ENCODE results near the gene THRAP3.
"Not testable (repeated sequence)": the region's sequence is repeated elsewhere in the genome, so short reads cannot be mapped to it uniquely, and the experiment has no call there.

THRAP3 gene, protein sequence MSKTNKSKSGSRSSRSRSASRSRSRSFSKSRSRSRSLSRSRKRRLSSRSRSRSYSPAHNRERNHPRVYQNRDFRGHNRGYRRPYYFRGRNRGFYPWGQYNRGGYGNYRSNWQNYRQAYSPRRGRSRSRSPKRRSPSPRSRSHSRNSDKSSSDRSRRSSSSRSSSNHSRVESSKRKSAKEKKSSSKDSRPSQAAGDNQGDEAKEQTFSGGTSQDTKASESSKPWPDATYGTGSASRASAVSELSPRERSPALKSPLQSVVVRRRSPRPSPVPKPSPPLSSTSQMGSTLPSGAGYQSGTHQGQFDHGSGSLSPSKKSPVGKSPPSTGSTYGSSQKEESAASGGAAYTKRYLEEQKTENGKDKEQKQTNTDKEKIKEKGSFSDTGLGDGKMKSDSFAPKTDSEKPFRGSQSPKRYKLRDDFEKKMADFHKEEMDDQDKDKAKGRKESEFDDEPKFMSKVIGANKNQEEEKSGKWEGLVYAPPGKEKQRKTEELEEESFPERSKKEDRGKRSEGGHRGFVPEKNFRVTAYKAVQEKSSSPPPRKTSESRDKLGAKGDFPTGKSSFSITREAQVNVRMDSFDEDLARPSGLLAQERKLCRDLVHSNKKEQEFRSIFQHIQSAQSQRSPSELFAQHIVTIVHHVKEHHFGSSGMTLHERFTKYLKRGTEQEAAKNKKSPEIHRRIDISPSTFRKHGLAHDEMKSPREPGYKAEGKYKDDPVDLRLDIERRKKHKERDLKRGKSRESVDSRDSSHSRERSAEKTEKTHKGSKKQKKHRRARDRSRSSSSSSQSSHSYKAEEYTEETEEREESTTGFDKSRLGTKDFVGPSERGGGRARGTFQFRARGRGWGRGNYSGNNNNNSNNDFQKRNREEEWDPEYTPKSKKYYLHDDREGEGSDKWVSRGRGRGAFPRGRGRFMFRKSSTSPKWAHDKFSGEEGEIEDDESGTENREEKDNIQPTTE

DNA sequence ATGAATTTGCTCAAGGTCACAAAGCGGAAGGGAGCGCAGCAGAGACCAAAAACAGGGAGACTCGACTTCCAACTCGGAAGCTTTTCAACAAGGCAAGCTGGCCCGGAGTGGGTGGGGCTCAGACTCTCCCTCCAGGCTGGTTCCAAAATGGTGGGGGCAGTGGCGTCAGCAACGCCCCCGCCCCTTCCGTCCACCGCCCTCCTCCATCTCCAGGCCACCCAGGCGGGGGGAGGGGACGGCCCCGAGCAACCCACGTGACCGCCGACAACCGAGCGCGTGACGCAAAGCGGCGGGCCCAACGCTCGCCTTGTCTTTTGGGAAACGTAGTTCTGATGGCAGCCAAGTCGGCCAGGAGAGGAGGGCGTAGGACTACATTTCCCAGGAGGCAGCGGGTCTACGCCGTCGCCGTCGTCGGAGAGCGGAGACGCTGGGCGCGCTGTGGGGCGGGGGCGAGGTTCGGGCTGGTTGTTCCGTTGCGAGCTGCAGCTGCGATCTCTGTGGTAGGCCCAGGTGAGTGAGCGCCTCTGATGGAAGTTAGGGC lies at the start of gene THRAP3:
Gene THRAP3, plus strand, starts transcription at position 448 of the 541 bp plus-strand sequence. CDS start 58,121 bp downstream, outside the sequence.
- peak; percentile 100 for DNase-seq (ENCODE audit: low read depth)

DNA sequence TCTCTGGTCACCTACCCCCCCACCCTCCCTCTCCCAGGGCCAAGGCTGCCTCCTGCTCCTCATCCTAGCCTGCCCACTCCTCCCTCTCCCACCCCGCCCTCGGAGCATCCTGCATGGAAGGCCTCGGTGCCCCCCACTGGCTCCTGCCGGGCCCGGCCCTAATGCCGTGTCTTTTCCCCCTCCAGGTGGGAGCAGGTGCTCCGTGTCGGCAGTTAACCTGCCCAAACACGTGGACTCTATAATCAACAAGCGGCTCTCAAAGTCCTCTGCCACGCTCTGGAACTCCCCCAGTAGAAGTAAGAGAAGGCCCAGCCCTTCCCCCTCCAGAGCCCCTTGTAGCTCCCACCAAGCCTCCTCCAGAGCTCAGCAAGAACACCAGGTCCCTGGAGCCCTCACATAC lies 49.5 kb upstream of the THRAP3 start:
- no peak for DNase-seq (ENCODE audit: low read depth)

DNA sequence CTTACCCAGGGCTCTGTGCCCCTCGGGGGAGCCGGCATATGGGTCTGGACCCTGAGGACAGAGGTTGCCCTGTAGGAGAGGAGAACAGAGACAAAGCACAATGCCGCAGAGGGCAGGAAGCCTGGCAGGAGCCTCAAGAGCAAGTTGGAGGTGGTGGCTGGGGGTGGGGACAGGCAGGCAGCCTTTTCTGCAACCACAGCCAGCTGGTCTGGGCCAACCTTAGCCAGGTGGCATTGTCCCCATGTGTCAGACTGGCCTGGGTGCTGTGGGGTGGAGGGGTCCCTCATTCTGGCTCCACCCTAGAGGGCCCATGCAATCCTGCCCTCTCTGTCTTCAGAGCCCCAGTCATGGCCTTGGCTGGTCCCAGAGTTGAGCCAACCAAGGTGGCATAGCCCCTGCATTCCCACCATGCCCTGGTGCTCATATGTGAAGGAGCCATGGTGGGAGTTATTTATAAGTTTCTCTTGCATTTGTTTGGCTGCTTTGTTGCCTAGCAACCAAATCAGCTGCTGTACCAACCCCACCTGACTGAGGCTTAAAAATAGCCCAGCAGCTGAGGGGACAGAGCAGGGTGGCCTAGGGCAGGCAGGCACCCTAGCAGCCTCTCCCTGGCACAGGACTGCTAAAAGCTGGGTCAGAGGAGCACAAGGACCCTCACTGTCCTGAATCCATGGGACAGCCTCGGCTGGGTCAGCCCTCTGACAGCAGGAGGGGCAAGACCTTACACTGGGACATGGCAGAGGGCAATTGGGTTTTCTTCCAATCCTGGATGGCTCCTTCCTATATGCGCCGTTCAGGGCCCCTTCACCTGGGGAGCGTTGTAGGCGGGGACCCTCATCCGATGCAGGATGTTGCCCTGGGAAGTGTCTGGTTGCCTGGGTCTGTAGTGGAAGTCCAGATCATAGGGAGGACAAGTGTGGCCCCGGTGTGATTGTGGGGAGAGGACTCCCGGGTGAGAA lies 48.8 kb upstream of the THRAP3 start:
- DNase-seq (ENCODE audit: low read depth) = peak; percentile 44

DNA sequence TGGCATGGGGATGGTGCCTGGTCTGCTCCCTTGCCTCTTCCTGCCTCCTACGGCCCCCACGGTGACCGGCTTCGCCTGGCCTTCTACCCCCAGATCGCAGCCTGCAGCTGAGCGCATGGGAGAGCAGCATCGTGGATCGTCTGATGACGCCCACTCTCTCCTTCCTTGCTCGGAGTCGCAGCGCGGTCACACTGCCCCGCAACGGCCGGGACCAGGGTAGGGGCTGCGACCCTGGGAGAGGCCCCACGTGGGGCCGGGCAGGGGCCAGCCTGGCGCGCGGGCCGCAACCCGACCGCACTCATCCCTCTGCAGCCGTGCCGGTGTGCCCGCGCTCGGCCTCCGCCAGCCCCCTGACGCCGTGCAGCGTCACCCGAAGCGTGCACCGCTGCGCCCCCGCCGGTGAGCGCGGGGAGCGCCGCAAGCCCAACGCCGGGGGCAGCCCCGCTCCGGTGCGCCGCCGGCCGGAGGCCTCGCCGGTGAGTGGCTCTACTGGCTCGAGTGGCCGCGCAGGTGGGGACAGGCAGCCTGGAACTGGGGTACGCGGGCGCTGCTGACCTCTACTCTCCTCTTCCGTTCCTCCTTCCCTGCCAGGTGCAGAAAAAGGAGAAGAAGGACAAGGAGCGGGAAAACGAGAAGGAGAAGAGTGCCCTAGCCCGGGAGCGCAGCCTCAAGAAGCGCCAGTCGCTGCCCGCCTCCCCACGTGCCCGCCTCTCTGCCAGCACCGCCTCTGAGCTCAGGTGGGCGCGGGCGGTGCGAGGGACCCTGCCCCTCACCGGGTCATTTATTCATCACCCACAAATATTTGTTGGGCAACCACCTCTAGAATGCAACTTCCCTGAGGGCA lies 47.9 kb upstream of the THRAP3 start:
- DNase-seq (ENCODE audit: low read depth) = no peak

DNA sequence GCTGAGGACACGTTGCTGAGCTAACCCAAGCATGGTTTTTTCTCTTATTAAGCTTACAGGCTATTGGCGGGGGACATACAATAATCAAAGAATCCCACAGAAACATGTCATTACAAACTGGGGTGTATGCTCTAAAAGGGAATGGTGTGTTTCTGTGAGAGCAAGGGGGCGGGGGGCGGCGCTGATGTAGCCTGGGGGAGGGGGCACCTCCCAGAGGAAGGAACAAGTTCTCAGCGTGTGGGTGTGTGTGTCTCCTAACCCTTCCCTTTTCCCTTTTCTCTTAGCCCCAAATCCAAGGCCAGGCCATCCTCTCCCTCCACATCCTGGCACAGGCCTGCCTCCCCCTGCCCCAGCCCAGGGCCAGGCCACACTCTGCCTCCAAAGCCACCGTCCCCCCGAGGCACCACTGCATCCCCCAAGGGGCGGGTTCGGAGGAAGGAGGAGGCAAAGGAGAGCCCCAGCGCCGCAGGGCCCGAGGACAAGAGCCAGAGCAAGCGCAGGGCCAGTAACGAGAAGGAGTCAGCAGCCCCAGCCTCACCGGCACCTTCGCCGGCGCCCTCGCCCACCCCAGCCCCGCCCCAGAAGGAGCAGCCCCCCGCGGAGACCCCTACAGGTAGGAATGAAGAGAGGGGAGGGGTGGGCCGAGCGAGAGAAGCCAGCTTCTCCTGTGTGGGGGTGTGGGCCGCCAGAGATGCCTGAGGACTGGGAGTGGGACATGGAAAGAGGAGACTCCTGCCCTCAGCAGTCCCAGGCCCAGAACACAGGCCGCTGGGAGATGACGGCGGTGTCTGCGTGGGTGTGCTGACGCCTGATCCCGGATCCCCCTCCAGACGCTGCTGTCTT lies 46.4 kb upstream of the THRAP3 start:
- no peak for DNase-seq (ENCODE audit: low read depth)

DNA sequence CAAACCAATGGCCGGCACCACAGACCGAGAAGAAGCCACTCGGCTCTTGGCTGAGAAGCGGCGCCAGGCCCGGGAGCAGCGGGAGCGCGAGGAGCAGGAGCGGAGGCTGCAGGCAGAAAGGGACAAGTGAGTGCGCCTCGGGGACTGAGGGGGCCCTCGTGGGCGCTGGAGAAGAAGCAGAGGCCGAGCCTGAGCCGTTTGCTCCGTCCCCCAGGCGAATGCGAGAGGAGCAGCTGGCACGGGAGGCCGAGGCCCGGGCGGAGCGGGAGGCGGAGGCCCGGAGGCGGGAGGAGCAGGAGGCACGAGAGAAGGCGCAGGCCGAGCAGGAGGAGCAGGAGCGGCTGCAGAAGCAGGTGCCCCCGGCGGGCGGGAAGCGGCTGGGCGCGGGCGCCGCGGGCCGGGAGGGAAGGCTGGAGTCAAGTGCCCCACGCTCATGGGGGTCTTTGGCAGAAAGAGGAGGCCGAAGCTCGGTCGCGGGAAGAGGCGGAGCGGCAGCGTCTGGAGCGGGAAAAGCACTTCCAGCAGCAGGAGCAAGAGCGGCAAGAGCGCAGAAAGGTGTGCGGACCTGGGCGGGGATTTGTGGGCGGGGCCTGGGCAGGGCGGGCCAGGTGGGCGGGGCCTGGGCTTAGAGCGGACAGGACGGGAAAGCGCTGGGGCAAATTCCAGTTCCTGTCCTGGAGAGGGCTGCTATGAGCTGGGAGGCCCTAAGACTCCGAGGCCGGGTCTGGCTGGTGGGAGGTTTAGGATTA lies 45.6 kb upstream of the THRAP3 start:
- DNase-seq (ENCODE audit: low read depth) = no peak

DNA sequence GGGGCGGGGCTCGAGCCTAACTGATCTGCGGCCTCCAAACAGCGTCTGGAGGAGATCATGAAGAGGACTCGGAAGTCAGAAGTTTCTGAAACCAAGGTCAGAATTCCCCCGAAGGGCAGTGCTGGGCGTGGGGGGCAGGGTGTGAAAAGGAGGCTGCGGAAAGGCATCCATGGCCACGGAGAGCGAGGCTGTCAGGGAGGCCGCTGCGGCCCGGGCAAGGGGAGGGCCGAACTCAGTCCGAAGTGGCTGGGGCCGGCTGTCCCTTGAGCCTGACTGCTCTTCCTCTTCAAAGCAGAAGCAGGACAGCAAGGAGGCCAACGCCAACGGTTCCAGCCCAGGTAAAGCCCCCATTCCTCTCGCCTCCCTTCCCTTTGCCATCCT lies 45.0 kb upstream of the THRAP3 start:
- no peak for DNase-seq (ENCODE audit: low read depth)

DNA sequence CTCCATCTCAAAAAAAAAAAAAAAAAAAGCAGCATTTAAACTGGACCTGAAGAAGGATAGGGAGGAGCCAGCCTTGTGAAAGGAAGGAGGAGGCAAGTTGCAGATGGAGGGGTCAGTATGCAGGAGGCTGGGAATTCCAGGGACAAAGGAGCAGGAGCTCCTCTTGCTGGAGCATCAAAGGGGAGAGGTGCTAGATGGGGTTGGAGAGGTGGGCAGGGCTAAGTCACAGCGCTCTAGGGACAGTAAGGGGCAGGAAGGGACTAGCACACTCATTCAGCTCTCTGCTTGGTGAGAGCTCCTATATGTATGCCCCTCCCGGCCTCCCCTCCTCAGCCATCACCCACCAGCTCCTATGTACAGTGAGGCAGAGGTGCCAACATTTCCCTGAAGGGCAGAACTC lies 41.5 kb upstream of the THRAP3 start:
- DNase-seq (ENCODE audit: low read depth) = no peak

DNA sequence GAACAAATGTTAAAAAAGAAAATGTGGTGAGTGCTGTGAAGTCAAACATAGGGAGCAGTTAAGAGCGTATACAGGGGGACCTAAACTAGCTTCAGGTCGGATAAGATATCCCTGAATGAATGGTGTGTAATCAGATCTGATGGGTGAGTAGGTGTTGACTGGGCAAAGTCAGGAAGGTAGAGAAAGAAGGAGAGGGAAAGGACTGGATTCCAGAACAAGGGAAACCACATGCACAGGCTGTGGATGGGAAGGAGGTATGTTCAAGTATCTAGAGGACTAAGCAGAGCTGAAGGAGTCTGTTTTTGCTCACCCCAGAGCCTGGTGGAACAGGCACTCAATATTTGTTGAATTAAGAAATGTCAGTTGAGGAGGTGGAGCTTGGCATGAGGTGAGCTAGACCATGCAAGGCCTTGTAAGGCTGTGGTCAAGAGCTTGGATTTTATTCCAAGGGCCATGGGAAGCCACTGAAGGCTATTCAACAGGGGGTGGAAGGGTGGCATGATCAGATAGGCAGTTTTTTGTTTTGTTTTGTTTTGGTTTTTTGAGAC lies 40.9 kb upstream of the THRAP3 start:
- peak; percentile 63 for DNase-seq (ENCODE audit: low read depth)

DNA sequence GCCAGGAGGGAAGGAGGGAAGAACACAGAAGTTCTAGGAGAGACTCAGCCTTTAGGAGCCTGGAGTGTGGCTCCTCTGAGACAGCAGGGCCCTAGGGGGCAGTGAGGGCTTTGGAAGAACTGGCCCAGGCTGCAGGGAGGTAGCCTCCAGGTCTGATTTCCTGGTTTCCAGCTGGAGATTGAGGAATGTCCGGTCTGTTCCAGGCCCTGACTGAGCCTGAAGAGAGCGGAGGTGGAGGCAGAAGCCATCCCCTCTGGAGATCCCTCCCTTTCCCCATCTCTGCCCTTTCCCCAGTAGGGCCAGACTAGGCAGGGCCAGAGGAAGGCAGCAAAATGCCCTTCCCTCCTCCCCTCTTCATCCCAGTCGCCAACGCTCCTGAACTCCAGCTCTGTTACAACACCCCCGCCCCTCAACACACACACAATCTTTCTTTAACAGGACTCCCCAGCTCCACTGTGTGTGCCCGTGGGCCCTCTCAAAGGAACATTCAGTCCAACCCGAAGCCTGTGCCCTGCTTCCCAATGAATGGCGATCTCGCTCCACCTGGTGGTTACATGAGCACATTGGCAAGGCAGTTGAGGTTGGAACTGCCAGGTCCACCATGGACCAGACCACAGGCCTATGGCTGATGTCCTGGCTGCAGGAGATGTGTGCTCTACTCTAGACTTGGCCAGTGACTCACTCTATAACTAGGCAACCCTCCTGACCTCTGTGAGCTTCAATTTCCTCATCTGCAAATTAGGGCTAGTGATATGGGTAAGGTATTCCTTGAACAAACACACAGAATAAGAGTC lies 36.2 kb upstream of the THRAP3 start:
- peak; percentile 90 for DNase-seq (ENCODE audit: low read depth)

DNA sequence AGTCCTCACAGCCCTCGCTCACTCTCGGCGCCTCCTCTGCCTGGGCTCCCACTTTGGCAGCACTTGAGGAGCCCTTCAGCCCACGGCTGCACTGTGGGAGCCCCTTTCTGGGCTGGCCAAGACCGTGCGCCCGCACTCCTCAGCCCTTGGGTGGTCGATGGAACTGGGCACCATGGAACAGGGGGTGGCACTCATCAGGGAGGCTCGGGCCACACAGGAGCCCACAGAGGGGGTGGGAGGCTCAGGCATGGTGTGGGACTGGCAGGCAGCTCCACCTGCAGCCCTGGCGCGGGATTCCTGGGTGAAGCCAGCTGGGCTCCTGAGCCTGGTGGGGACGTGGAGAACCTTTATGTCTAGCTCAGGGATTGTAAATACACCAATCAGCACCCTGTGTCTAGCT lies 27.4 kb upstream of the THRAP3 start:
- not testable (repeated sequence) for DNase-seq (ENCODE audit: low read depth)

DNA sequence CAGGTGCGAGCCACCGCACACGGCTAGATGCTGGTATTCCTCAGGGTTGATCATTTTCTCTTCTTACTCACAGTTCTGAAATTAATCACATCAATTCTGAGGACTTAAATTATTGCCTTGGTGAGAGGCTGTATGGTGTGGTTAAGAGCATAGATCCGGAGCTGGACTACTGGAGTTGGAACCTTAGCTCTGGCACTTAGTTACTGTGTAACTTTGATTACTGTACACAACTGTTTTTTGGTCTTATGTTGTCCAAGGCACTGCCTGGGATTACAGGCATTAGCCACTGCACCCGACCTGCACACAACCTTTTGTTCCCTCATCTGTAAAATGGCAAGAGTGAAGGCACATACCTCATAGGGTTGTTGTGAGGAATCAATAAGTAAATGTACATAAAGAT lies 25.6 kb upstream of the THRAP3 start:
- DNase-seq (ENCODE audit: low read depth) = no peak

DNA sequence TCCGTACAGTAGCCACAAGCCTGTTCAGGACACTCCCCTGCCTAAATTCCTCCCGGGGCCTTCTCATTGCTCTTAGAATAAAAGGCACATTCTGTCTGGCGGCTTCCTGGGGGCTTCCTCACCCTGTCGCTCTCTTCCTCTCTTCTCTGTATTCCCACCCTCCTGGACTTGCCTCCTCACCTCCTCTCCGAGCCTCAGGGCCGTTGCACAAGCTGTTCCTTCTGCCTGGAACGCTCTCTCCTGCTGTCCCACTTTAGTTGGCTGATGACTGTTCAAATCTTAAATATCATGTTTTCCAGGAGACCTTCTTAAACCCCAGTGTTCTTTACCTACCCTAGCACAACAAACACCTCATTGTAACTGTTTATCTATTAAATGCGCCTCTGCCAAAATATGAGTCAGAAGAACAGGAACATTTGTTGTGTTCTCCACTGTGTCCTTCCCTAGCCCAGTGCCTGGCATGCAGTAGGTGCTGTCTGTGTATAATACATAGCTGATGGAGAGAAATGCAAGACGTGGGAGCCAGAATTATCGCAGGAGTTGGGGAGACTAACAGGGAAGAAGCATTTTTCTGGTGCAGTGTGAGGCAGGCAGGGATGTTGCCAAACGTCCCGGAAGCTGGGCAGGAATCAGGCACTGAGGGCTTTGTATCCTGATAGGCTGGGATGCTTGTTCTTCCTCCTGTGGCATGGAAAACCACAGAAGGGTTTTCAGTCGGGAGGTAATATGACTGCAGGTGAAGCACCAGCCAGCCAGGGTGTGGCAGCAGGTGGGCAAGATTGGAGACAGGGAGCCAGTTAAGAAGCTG lies 24.1 kb upstream of the THRAP3 start:
- DNase-seq (ENCODE audit: low read depth) = peak; percentile 11

DNA sequence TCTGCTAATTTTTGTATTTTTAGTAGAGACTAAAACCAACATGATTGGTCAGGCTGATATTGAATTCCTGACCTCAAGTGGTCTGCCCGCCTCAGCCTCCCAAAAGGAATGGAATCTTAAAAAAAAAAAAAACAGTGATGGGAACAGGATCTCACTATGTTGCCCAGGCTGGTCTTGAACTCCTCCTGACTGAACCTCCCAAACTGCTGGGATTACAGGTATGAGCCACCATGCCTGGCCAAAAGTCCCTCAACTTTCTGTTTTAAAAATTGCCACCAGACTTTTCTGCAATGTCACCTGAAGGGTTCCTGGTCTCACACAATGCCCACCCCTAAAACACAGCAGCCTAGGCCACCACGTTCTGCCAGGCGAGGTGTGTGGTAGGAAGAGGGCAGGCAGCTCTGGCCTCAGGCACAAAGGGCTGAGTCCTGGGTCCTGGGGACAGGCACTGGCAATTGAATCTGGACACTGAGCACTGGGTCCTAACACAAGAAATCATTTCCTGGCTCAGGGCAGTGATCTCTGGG lies 21.2 kb upstream of the THRAP3 start:
- no peak for DNase-seq (ENCODE audit: low read depth)

DNA sequence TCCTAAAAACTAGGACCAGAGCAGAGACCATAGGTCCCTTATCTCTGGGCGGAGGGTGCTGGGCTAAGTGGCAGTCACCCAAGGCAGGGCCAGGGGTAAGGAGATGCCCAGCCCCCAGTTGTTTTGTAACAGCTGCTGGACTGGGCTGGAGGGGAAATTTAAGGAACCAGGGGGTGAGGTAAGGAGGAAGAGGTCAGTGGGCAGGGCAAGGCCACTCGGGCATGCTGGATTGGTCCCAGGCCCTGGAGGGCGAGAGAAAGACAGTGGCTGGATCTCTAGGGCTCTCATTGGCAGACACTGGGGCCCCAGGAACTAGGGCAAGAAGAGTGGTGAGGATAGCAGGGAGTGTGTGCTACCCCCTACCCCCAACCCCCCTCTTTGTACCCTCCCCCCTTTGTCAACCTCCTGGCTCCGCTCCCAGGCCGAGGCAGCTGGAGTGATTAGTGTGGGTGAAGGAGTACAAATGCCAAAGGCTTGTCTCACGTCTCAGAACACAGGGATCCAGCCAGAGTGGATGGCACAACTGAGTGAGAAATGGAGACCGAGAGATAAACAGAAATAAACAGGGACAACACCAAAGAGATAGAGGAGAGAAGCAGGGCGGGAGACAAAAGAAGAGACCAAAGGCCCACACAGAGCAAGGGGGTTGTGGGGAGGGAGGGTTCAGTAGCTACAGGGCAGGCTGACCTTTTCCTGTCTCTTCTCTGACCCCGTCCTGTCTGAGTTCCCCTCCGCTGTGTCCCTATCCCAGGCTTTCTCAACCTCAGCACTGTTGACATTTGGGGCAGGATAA lies 20.5 kb upstream of the THRAP3 start:
- peak; percentile 90 for DNase-seq (ENCODE audit: low read depth)
